ENCODE data around the gene ZFP14. TPM values are rescaled to one million over a fixed set of nuclear protein-coding genes. Genes with fewer than 3 reads are reported as not detected.

Gene ZFP14
- total RNA-seq, 1 donor from 2014 or later: 4.2 TPM

DNA sequence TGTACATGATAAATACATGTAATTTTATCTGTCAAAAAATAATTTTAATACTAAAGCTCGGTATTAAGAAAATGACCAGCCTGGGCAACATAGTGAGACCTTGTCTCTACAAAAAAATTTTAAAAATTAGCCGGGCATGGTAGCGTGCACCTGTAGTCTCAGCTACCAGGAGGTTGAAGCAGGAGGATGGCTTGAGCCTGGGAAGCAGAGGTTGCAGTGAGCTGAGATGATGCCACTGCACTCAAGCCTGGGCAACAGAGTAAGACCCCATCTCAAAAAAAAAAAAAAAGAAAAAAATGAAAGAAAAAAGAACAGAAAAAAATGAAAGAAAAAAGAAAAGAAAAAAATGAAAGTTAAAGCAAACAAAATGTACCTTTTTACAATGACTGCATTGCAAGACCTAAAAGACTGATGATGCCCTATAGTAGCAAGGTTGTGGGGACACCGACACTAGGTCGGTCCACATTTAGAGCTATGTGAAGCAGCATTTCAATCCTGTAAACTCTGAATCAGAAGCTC, 5.3 kb downstream of the ZFP14 start:
- no peak for TF ChIP-seq POLR2AphosphoS5 (IDR thresholded peaks at IDR 0.05; ENCODE audit: insufficient read depth in 1 of 2, low read depth in 1 of 2)
- TF ChIP-seq POLR2A (IDR thresholded peaks at IDR 0.05): no peak
- no peak for TF ChIP-seq CTCF (IDR thresholded peaks at IDR 0.05)
- DNase-seq (ENCODE audit: extremely low spot score in 2 of 2): no peak
- peaks cover 18% of the 10 kb centered on the region for H3K4me1 ChIP-seq
- no peaks in the 10 kb centered on the region for H3K36me3 ChIP-seq
- H3K9me3 ChIP-seq: no peaks in the 10 kb centered on the region
- H3K27me3 ChIP-seq: no peaks in the 10 kb centered on the region
- H3K4me3 ChIP-seq: no peak overlapping the region
- H3K27ac ChIP-seq: no peak overlapping the region
- intact Hi-C loops (cut with DNase I): no loop called here

GRCh38 chr19:36371886-36372285, 7.1 kb downstream of the ZFP14 start:
- no peak for DNase-seq (ENCODE audit: extremely low spot score in 2 of 2)
- peaks cover under 1% of the 10 kb centered on the region for H3K4me1 ChIP-seq
- peaks cover 0 to 8% of the 10 kb centered on the region in 2 donors for H3K36me3 ChIP-seq
- no peaks in the 10 kb centered on the region for H3K27me3 ChIP-seq
- intact Hi-C loops (cut with DNase I): no loop called here
- H3K27ac ChIP-seq: no peak overlapping the region
- no peak overlapping the region for H3K4me3 ChIP-seq
- no peaks in the 10 kb centered on the region for H3K9me3 ChIP-seq
- TF ChIP-seq CTCF (IDR thresholded peaks at IDR 0.05) (no peak), POLR2A (IDR thresholded peaks at IDR 0.05) (no peak), POLR2AphosphoS5 (IDR thresholded peaks at IDR 0.05; ENCODE audit: insufficient read depth in 1 of 2, low read depth in 1 of 2) (no peak)

DNA sequence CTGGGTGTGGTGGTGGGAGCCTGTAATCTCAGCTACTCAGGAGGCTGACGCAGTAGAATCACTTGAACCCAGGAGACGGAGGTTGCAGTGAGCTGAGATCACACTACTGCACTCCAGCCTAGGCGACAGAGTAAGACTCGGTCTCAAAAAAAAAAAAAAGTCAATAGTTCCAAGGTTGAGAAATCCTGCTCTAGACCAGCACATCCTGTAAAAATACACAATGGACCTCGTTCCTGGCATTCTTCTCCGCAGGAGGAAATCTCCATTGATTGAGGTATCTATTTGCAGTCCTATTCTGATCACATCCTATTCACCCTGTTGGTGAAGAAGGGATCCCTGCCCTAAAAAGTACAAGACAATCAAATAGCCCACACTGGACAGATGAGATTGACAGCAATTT, 15.2 kb downstream of the ZFP14 start:
- Histone ChIP-seq H3K27ac (no peak overlapping the region), H3K36me3 (peaks cover 6 to 58% of the 10 kb centered on the region in 2 donors), H3K27me3 (no peaks in the 10 kb centered on the region), H3K9me3 (no peaks in the 10 kb centered on the region), H3K4me1 (no peaks in the 10 kb centered on the region), H3K4me3 (no peak overlapping the region)
- no peak for DNase-seq (ENCODE audit: extremely low spot score in 2 of 2)
- intact Hi-C loops (cut with DNase I): no loop called here
- no peak for TF ChIP-seq CTCF (IDR thresholded peaks at IDR 0.05)
- no peak for TF ChIP-seq POLR2AphosphoS5 (IDR thresholded peaks at IDR 0.05; ENCODE audit: insufficient read depth in 1 of 2, low read depth in 1 of 2)
- TF ChIP-seq POLR2A (IDR thresholded peaks at IDR 0.05): no peak

- Histone ChIP-seq H3K36me3 (peaks cover 0 to 59% of the 10 kb centered on the region in 2 donors), H3K27ac (no peak overlapping the region), H3K27me3 (no peaks in the 10 kb centered on the region), H3K4me1 (no peaks in the 10 kb centered on the region), H3K4me3 (no peak overlapping the region), H3K9me3 (peaks cover 47% of the 10 kb centered on the region)
- no peak for DNase-seq (ENCODE audit: extremely low spot score in 2 of 2)
- intact Hi-C loops (cut with DNase I): no loop called here
- no peak for TF ChIP-seq POLR2A (IDR thresholded peaks at IDR 0.05)
- TF ChIP-seq CTCF (IDR thresholded peaks at IDR 0.05): no peak
- no peak for TF ChIP-seq POLR2AphosphoS5 (IDR thresholded peaks at IDR 0.05; ENCODE audit: insufficient read depth in 1 of 2, low read depth in 1 of 2)
These were observed 38.1 kb downstream of the ZFP14 start for GRCh38 chr19:36340786-36341372.

Data from vagina (tissue), 2 donors.